Measurements from ENCODE around the gene CPLX3.

The CPLX3 gene

DNA sequence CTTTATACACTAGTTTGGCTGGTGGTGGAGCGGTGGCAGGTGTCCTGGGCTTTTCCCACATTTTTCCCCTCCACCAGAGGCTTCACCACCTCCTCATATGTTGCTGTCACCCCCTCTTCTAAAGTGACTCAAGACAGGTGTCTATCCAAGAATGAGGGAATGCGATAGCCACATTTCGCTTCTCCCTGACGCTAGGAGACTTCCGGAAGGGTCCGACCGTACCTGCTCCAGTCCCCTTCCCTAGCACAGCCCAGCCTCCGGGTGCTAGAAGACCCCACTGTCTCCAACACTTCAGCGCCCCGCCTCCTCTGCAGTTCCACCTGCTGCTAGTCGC lies 46.2 kb downstream of the CPLX3 start:
- ATAC-seq, result no peak
- DNase-seq, result no peak

DNA sequence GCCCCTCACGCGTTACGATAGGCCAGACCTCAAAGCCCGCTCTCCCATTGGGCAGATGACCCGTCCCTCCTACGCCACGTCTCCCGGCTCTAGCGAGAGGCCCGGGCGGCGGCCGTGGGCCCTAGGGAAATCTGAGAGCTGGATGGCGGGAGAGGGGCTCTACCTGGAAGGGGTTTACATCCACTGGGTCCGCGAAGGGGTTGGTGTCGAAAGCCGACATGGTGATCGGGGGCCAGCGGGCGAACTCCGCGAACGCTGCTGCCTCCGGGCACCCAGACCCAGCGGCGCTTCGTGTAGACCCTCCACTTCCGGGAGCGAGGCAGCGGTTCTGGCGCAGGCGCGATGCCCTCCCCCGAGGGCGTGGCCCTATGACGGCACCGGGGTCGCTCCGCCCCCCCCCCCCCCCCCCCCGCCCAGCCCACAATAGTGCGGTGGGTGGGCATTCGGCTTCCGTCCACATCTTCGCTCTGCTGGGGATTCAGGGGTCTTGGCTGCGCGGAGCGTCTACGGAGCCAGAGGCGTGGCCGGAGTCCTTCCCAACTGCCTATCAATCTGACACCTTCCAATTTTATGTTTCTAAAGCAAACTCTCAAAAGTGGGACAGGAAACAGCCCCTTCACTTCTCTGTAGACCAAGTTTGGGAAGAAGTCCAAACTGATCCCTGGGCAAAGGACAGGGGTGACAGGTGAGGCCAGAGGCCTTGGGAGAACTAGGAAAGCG lies 46.8 kb downstream of the CPLX3 start, which contains the start of gene SCAMP2:
Gene SCAMP2 (minus strand): TSS at position 330 of the 720 bp plus-strand sequence. CDS start 110 bp downstream, at position 220.
- ATAC-seq (peak; percentile 93), DNase-seq (peak; percentile 92)

DNA sequence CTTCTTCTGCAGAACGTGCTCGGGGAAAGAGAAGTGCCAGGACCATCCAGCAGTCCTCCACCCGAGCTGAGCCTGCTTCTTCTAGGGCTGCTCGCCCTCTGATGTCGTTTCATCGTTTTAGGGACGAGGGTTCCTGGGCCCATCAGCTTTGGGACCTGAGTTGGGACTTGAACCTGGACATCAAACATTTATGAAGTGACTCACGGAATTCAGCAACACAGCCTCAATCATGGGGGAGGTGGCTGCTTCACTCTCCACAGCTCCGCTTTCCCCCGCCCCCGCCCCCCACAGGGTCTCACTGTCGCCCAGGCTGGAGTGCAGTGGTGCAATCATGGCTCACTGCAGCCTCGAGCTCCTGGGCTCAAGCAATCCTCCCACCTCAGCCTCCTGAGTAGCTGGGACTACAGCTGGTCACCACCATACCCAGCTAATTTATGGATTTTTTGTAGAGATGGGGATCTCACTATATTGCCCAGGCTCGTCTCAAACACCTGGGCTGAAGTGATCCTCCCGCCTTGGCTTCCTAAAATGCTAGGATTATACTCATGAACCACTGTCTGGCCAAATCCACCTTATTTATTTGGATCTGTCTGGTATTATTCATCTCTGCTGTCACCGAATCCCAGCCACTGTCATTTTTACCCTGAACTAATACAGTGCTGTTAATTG lies 47.5 kb downstream of the CPLX3 start:
- peak; percentile 1 for ATAC-seq
- peak; percentile 27 for DNase-seq

DNA sequence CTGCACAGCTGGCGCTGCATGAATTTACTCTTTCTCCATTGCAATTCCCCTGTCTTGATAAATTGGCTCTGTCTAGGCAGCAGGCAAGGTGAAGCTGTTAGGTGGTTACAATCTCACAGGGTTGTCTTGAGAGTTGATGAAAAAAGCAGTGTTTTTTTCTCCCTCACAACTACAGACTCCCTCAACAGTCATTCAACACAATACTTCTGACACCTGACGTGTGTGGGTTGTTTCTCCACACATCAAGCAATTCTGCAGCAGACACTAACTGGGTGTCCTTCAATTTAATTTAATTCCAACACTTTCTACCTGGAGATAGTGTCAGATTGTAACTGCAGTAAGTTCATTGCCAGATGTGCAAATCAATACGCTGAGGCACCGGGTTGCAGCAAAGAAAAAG lies 51.8 kb downstream of the CPLX3 start:
- DNase-seq, result no peak
- ATAC-seq, result no peak
